Fibroblast of lung (primary cell): ENCODE data around the gene HNRNPL. TPM values are rescaled to one million over a fixed set of nuclear protein-coding genes. Genes with fewer than 3 reads are reported as not detected.
A peak's percentile ranks its signal among the peaks of the same experiment; 100 is the strongest.
"Not testable (repeated sequence)": the region's sequence is repeated elsewhere in the genome, so short reads cannot be mapped to it uniquely, and the experiment has no call there.

Experiments used
- DNase-seq, 2 donors: peaks; one replicate each; pipeline versions ENCODE4 v3.0.0 to v3.0.0-alpha.2; 2010; ENCODE audit warnings: low read depth in 2 of 2
- H2AFZ ChIP-seq: 2 replicates; pipeline ENCODE4 v1.5.1; 2012; ENCODE audit warnings: low read length, control low read depth, inconsistent platforms
- H3K27ac ChIP-seq: 2 replicates; pipeline ENCODE4 v1.5.1; 2011; ENCODE audit warnings: low read length, control low read depth; ENCODE audit not compliant: insufficient read depth
- H3K27me3 ChIP-seq: 2 replicates; pipeline ENCODE4 v1.5.1; 2011; ENCODE audit warnings: mild to moderate bottlenecking, low read length; ENCODE audit not compliant: control insufficient read depth, insufficient read depth
- H3K36me3 ChIP-seq: 2 replicates; pipeline ENCODE4 v1.5.1; 2011; ENCODE audit warnings: low read length; ENCODE audit not compliant: control insufficient read depth, insufficient read depth
- H3K4me1 ChIP-seq: 2 replicates; pipeline ENCODE4 v1.5.1; 2011; ENCODE audit warnings: low read length; ENCODE audit not compliant: control insufficient read depth, insufficient read depth; ENCODE audit errors: extremely low read depth
- H3K4me2 ChIP-seq: 2 replicates; pipeline ENCODE4 v1.5.1; 2011; ENCODE audit warnings: low read length, control low read depth; ENCODE audit not compliant: insufficient read depth; ENCODE audit errors: extremely low read depth
- H3K4me3 ChIP-seq, 4 experiments: fragments of 200-600 bp in 1 of 4; sonication (generic) in 1 of 4; replicated peaks in 1 of 4; 2 replicates each; pipeline ENCODE4 v1.5.1; 2011 to 2016; ENCODE audit warnings: low read length in 4 of 4, low read depth in 3 of 4, mild to moderate bottlenecking in 3 of 4, control low read depth in 2 of 4, inconsistent platforms in 1 of 4, mixed read lengths in 1 of 4; ENCODE audit not compliant: insufficient read depth in 1 of 4; ENCODE audit errors: control extremely low read depth in 1 of 4
- H3K79me2 ChIP-seq: 2 replicates; pipeline ENCODE4 v1.5.1; 2012; ENCODE audit warnings: mild to moderate bottlenecking, low read length, inconsistent platforms; ENCODE audit not compliant: control insufficient read depth, insufficient read depth
- H3K9ac ChIP-seq: 2 replicates; pipeline ENCODE4 v1.5.1; 2011; ENCODE audit warnings: mild to moderate bottlenecking, low read length, control low read depth; ENCODE audit not compliant: insufficient read depth
- H3K9me3 ChIP-seq: 2 replicates; pipeline ENCODE4 v1.5.1; 2012; ENCODE audit warnings: low read depth, low read length; ENCODE audit not compliant: control insufficient read depth, insufficient read depth
- H4K20me1 ChIP-seq: 2 replicates; pipeline ENCODE4 v1.5.1; 2011; ENCODE audit warnings: low read length; ENCODE audit not compliant: control insufficient read depth, insufficient read depth; ENCODE audit errors: extremely low read depth
- EZH2 ChIP-seq: IDR thresholded peaks from 2 replicates; pipeline ENCODE4 v1.5.1; 2012; ENCODE audit warnings: low read length, control low read depth, mild to moderate bottlenecking; ENCODE audit errors: missing control alignments
- polyA plus RNA-seq, 2 donors: library from polyadenylated mRNA; depleted of rRNA in 1 of 2; stranded (reverse) in 1 of 2; unstranded in 1 of 2; fragments of >200 nt; gene quantifications; 2 replicates each; pipeline ENCODE4 v1.2.1, GENCODE V29; 2011 to 2012; ENCODE audit warnings: missing spikeins in 1 of 2
- total RNA-seq: library from RNA; depleted of rRNA; stranded (reverse); fragments of >200 nt; gene quantifications from 2 replicates; pipeline ENCODE4 v1.2.1, GENCODE V29; 2014
- TF ChIP-seq, protein P1 (sequence below), 2 donors: IDR thresholded peaks in 1 of 2; conservative IDR thresholded peaks in 1 of 2; 1 replicate in 1 of 2; 2 replicates in 1 of 2; pipeline ENCODE4 v1.5.1; 2011 to 2012; ENCODE audit warnings: low read length in 2 of 2, control low read depth in 1 of 2, inconsistent platforms in 1 of 2, low read depth in 1 of 2, mild to moderate bottlenecking in 1 of 2

Gene HNRNPL
- total and polyA plus RNA-seq, 2 donors (not counting 1 experiment from before 2014, with no cell fraction given) = 184 to 189 TPM

DNA sequence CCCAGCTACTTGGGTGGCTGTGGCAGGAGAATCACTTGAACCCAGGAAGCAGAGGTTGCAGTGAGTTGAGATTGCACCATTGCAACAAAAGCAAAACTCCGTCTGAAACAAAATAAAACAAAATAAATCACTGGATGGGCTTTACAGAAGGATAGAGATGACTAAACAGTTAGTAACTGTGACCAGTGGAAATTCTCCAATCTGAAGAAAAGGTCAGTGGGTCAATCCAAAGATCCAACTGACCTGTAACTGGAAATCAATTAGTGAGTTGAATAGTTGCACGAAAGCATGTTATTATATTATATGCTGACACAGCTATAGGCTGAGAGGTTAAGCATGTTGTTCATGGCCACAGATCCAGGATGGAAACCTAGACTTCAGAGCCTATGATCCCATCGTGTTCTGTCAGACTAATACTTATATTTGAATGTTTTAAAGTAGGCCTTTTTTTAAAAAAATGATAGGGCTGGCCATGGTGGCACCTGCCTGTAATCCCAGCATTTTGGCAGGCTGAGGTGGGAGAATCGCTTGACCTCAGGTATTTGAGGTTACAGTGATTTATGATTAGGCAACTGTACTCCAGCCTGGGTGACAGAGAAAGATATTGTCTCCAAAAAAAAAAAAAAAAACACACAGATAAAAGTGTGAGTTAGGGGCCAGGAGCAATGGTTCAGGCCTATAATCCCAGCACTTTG is 19.6 kb downstream of the HNRNPL start:
- peaks cover 2% of the 10 kb centered on the region for H3K36me3 ChIP-seq
- H3K9me3 ChIP-seq = no peaks in the 10 kb centered on the region
- H3K79me2 ChIP-seq = no peaks in the 10 kb centered on the region
- peak overlapping the region; percentile 51 for H3K4me2 ChIP-seq
- H3K27ac ChIP-seq = peak overlapping the region; percentile 92
- no peaks in the 10 kb centered on the region for H4K20me1 ChIP-seq
- peak; percentile 45 to 73 for DNase-seq
- H3K4me1 ChIP-seq = peaks cover 20% of the 10 kb centered on the region
- no peak overlapping the region for H3K9ac ChIP-seq
- no peaks in the 10 kb centered on the region for H3K27me3 ChIP-seq
- H2AFZ ChIP-seq = no peak overlapping the region
- no peak overlapping the region for H3K4me3 ChIP-seq
- TF ChIP-seq, protein P1, sequence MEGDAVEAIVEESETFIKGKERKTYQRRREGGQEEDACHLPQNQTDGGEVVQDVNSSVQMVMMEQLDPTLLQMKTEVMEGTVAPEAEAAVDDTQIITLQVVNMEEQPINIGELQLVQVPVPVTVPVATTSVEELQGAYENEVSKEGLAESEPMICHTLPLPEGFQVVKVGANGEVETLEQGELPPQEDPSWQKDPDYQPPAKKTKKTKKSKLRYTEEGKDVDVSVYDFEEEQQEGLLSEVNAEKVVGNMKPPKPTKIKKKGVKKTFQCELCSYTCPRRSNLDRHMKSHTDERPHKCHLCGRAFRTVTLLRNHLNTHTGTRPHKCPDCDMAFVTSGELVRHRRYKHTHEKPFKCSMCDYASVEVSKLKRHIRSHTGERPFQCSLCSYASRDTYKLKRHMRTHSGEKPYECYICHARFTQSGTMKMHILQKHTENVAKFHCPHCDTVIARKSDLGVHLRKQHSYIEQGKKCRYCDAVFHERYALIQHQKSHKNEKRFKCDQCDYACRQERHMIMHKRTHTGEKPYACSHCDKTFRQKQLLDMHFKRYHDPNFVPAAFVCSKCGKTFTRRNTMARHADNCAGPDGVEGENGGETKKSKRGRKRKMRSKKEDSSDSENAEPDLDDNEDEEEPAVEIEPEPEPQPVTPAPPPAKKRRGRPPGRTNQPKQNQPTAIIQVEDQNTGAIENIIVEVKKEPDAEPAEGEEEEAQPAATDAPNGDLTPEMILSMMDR (conservative IDR thresholded peaks at IDR 0.05 in 1 of 2, IDR thresholded peaks at IDR 0.05 in 1 of 2; ENCODE audit: low read depth in 1 of 2, low read length in 2 of 2) = no peak
- no peak for TF ChIP-seq EZH2

DNA sequence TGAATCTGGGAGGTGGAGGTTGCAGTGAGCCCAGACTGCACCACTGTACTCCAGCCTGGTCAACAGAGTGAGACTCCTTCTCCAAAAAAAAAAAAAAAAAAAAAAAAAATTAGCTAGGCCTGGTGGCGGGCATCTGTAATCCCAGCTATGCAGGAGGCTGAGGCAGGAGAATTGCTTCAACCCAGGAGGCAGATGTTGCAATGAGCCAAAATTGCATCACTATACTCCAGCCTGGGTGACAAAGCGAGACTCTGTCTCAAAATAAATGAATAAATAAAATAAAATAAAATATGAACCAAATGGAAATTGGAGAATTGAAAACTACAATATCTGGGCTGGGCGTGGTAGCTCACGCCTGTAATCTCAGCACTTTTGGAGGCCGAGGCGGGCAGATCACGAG is 20.6 kb downstream of the HNRNPL start:
- H3K4me1 ChIP-seq = peaks cover 20% of the 10 kb centered on the region
- not testable (repeated sequence) for H3K36me3 ChIP-seq, H3K9me3 ChIP-seq, H3K9ac ChIP-seq, H3K4me3 ChIP-seq, H3K4me2 ChIP-seq, H4K20me1 ChIP-seq, H3K79me2 ChIP-seq, H3K27me3 ChIP-seq, H2AFZ ChIP-seq
- peak in 1 of 2 donors; percentile 49 for DNase-seq
- peak overlapping the region; percentile 92 for H3K27ac ChIP-seq

DNA sequence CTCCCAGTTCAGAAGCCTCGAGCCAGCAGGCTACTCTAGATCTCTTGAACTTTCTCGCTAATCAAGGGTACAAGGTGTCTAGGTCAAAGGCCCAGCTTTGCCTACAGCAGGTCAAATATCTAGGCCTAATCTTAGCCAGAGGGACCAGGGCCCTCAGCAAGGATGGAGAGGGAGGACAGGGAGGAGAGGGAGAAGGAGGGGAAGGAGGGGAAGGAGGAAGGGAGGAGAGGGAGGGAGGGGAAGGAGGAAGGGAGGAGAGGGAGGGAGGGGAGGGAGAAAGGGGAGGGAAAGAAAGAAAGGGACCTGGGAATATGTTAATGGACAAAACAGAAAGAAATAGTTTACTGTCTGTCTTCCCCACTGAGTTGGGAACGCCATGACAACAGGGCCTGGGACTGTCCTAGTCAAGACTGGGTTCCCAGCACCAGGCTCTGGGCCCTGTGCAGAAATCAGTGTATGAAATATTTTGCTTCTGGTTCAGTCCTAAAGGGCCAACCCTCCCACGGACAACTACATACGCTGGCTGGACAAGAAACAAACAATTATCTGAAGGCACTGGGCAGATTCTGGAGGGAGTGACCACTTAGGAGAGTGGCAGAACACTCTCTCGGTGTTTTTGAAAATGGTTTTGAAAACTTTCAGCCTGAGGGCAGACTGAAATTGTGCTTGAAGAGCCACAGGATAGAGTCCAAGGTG is 22.8 kb downstream of the HNRNPL start:
- H3K4me3 ChIP-seq = no peak overlapping the region
- DNase-seq = no peak
- H3K27me3 ChIP-seq = no peaks in the 10 kb centered on the region
- no peak overlapping the region for H3K4me2 ChIP-seq
- H3K9me3 ChIP-seq = no peaks in the 10 kb centered on the region
- no peak overlapping the region for H3K27ac ChIP-seq
- no peaks in the 10 kb centered on the region for H4K20me1 ChIP-seq
- no peaks in the 10 kb centered on the region for H3K79me2 ChIP-seq
- H2AFZ ChIP-seq = no peak overlapping the region
- H3K4me1 ChIP-seq = peaks cover 16% of the 10 kb centered on the region
- no peak overlapping the region for H3K9ac ChIP-seq
- TF ChIP-seq, protein P1 (conservative IDR thresholded peaks at IDR 0.05 in 1 of 2, IDR thresholded peaks at IDR 0.05 in 1 of 2; ENCODE audit: low read depth in 1 of 2, low read length in 2 of 2) = no peak
- TF ChIP-seq EZH2 = no peak
- H3K36me3 ChIP-seq = no peaks in the 10 kb centered on the region

DNA sequence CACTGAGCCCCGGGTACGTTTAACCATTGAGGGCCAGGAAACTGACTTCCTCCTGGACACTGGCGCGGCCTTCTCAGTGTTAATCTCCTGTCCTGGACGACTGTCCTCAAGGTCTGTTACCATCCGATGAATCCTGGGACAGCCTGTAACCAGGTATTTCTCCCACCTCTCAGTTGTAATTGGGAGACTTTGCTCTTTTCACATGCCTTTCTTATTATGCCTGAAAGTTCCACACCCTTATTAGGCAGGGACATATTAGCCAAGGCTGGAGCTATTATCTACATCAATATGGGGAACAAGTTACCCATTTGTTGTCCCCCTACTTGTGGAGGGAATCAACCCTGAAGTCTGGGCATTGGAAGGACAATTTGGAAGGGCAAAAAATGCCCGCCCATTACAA is 23.9 kb downstream of the HNRNPL start:
- H3K36me3 ChIP-seq, H3K27ac ChIP-seq, H3K4me3 ChIP-seq, H4K20me1 ChIP-seq, H3K27me3 ChIP-seq, H3K9ac ChIP-seq, H3K9me3 ChIP-seq, DNase-seq, H2AFZ ChIP-seq, H3K79me2 ChIP-seq, H3K4me2 ChIP-seq: not testable (repeated sequence)
- H3K4me1 ChIP-seq = peaks cover 11% of the 10 kb centered on the region

DNA sequence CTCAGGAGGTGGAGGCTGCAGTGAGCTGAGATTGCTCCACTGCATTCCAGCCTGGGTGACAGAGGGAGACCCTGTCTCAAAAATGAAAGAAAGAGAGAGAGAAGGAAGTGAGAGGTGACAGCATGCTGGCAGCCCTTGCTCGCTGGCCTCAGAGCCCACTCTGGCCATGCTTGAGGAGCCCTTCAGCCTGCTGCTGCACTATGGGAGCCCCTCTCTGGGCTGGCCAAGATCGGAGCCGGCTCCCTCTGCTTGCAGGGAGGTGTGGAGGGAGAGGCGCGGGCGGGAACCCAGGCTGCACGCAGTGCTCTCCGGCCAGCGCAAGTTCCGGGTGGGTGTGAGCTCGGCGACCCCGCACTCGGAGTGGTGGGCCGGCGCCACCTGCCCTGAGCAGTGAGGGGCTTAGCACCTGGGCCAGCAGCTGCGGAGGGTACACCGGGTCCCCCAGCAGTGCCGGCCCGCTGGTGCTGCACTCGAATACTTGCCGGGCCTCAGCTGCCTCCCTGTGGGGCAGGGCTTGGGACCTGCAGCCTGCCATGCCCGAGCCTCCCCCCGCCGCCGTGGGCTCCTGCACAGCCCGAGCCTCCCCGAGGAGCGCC is 28.5 kb downstream of the HNRNPL start:
- not testable (repeated sequence) for H3K9ac ChIP-seq, H3K4me3 ChIP-seq, H3K36me3 ChIP-seq, H3K4me2 ChIP-seq, DNase-seq, H3K27ac ChIP-seq, H3K9me3 ChIP-seq, H4K20me1 ChIP-seq, H2AFZ ChIP-seq, H3K27me3 ChIP-seq, H3K79me2 ChIP-seq, H3K4me1 ChIP-seq
